SK-N-SH (cell line): ENCODE measurements around the gene WRNIP1. TPM values are rescaled to one million over a fixed set of nuclear protein-coding genes. Genes with fewer than 3 reads are reported as not detected.

ENCODE experiments used
- CTCF ChIA-PET: fragments of 300-600, 350-600 bp; formaldehyde crosslinking; extraction: SDS; loops from one replicate; lab custom pipeline; 2021; lab: Yijun Ruan, JAX
- POLR2A ChIA-PET: fragments of 350-600 bp; sonication (Branson Sonifier 250); formaldehyde crosslinking; extraction: SDS; loops from one replicate; lab custom pipeline; 2020; ENCODE audit warnings: antibody characterized with exemption, inconsistent platforms; lab: Yijun Ruan, JAX
- DNase-seq: peaks from one replicate; pipeline ENCODE4 v3.0.0; 2012
- H2AFZ ChIP-seq: fragments of 200-600 bp; sonication (generic); 2 replicates; pipeline ENCODE4 v1.8.1; 2016; ENCODE audit warnings: antibody characterized with exemption, mild to moderate bottlenecking, low read depth
- H3F3A ChIP-seq: fragments of 200-600 bp; sonication (generic); replicated peaks from 2 replicates; pipeline ENCODE3; 2016; ENCODE audit warnings: antibody characterized with exemption, mild to moderate bottlenecking; ENCODE audit not compliant: insufficient read depth
- H3K27ac ChIP-seq, 2 experiments: fragments of 200-500 bp in 1 of 2; fragments of 200-600 bp in 1 of 2; sonication (Bioruptor generic) in 1 of 2; sonication (generic), shearing (Covaris generic) in 1 of 2; 2 replicates each; pipeline versions ENCODE4 v1.5.1 to v1.6.1; 2014 to 2016; ENCODE audit warnings: low read depth in 2 of 2, inconsistent platforms in 1 of 2, low read length in 1 of 2, mild to moderate bottlenecking in 1 of 2, mixed read lengths in 1 of 2
- H3K27me3 ChIP-seq: fragments of 200-600 bp; sonication (generic), shearing (Covaris generic); 2 replicates; pipeline ENCODE4 v1.6.1; 2016; ENCODE audit warnings: mixed run types; ENCODE audit not compliant: insufficient read depth
- H3K36me3 ChIP-seq, 2 experiments: fragments of 200-500 bp in 1 of 2; fragments of 200-600 bp in 1 of 2; sonication (Bioruptor generic) in 1 of 2; sonication (generic) in 1 of 2; replicated peaks in 1 of 2; 2 replicates each; pipeline versions ENCODE3 to v1.5.1; 2014 to 2016; ENCODE audit warnings: low read length in 1 of 2, mild to moderate bottlenecking in 1 of 2; ENCODE audit not compliant: insufficient read depth in 2 of 2, control insufficient read depth in 1 of 2
- H3K4me1 ChIP-seq, 2 experiments: fragments of 200-500 bp in 1 of 2; fragments of 200-600 bp in 1 of 2; sonication (Bioruptor generic) in 1 of 2; sonication (generic), shearing (Covaris generic) in 1 of 2; 2 replicates each; pipeline versions ENCODE4 v1.5.1 to v1.6.1; 2014 to 2016; ENCODE audit warnings: low read depth in 1 of 2, low read length in 1 of 2, mixed run types in 1 of 2; ENCODE audit not compliant: insufficient read depth in 2 of 2, control insufficient read depth in 1 of 2
- H3K4me2 ChIP-seq: fragments of 200-600 bp; sonication (generic), shearing (Covaris generic); 2 replicates; pipeline ENCODE4 v1.6.1; 2017; ENCODE audit warnings: mixed run types
- H3K4me3 ChIP-seq, 2 experiments: fragments of 200-500 bp in 1 of 2; fragments of 200-600 bp in 1 of 2; sonication (Bioruptor generic) in 1 of 2; sonication (generic), shearing (Covaris generic) in 1 of 2; 2 replicates each; pipeline versions ENCODE4 v1.5.1 to v1.8.1; 2014 to 2016; ENCODE audit warnings: low read depth in 2 of 2, inconsistent platforms in 1 of 2, low read length in 1 of 2, mild to moderate bottlenecking in 1 of 2, mixed read lengths in 1 of 2, moderate library complexity in 1 of 2
- H3K79me2 ChIP-seq: fragments of 200-600 bp; sonication (generic); 2 replicates; pipeline ENCODE4 v1.8.1; 2017; ENCODE audit warnings: mild to moderate bottlenecking; ENCODE audit not compliant: insufficient read depth
- H3K9ac ChIP-seq: fragments of 200-600 bp; sonication (generic); 2 replicates; pipeline ENCODE4 v1.6.1; 2017; ENCODE audit warnings: mixed run types
- H3K9me2 ChIP-seq: fragments of 200-600 bp; sonication (generic); 2 replicates; pipeline ENCODE4 v1.6.1; 2017; ENCODE audit warnings: mixed run types
- H3K9me3 ChIP-seq: fragments of 200-600 bp; sonication (generic); 2 replicates; pipeline ENCODE4 v1.6.1; 2017; ENCODE audit warnings: mixed run types, mild to moderate bottlenecking, moderate library complexity
- H4K20me1 ChIP-seq: fragments of 200-600 bp; sonication (generic); 2 replicates; pipeline ENCODE4 v1.6.1; 2017; ENCODE audit warnings: mild to moderate bottlenecking, mixed run types; ENCODE audit not compliant: insufficient read depth
- EZH2phosphoT487 ChIP-seq: fragments of 200-600 bp; sonication (generic); IDR thresholded peaks from 2 replicates; pipeline ENCODE4 v1.6.1; 2017; ENCODE audit warnings: low read depth, mixed run types, mild to moderate bottlenecking, antibody characterized with exemption, moderate library complexity, borderline replicate concordance
- FOSL2 ChIP-seq: IDR thresholded peaks from 2 replicates; pipeline ENCODE4 v1.4.0; 2012; ENCODE audit warnings: low read depth, mild to moderate bottlenecking, moderate library complexity, borderline replicate concordance
- GABPA ChIP-seq: IDR thresholded peaks from 2 replicates; pipeline ENCODE4 v1.4.0; 2012; ENCODE audit warnings: low read depth, mild to moderate bottlenecking
- GATA2 ChIP-seq: sonication (generic); formaldehyde crosslinking; IDR thresholded peaks from 2 replicates; pipeline ENCODE4 v1.5.0; 2020; ENCODE audit warnings: mild to moderate bottlenecking, missing genetic modification reagents
- JUND ChIP-seq: IDR thresholded peaks from 2 replicates; pipeline ENCODE4 v1.4.0; 2012
- NFIC ChIP-seq: IDR thresholded peaks from 2 replicates; pipeline ENCODE4 v1.4.0; 2012; ENCODE audit warnings: borderline replicate concordance
- POLR2AphosphoS5 ChIP-seq: IDR thresholded peaks from 2 replicates; pipeline ENCODE4 v1.6.1; 2012; ENCODE audit warnings: low read depth, low read length
- RAD21 ChIP-seq: IDR thresholded peaks from 2 replicates; pipeline ENCODE4 v1.6.1; 2012; ENCODE audit warnings: mild to moderate bottlenecking, low read length
- RCOR1 ChIP-seq: fragments of 150-350 bp; IDR thresholded peaks from 2 replicates; pipeline ENCODE4 v1.6.1; 2017; ENCODE audit warnings: antibody characterized with exemption, low read length
- RFX5 ChIP-seq: IDR thresholded peaks from 2 replicates; pipeline ENCODE4 v1.6.1; 2012; ENCODE audit warnings: mild to moderate bottlenecking, improper control_type of control experiment, low read length
- SIN3A ChIP-seq: IDR thresholded peaks from 2 replicates; pipeline ENCODE4 v1.6.1; 2012; ENCODE audit warnings: low read depth, mild to moderate bottlenecking, low read length, moderate library complexity, borderline replicate concordance
- USF2 ChIP-seq: fragments of 150-350 bp; IDR thresholded peaks from 2 replicates; pipeline ENCODE4 v1.6.1; 2017; ENCODE audit warnings: antibody characterized with exemption, low read length, low read depth, borderline replicate concordance
- WGBS: methylation state at CpG from one replicate; pipeline ENCODE4 v1.1.6; 2017; ENCODE audit warnings: low lambda C conversion rate; 5-methylcytosine and 5-hydroxymethylcytosine counted together
- polyA plus RNA-seq, 3 experiments: library from polyadenylated mRNA; depleted of rRNA; stranded (reverse); fragments of >200 nt; gene quantifications; 2 replicates each; pipeline ENCODE4 v1.2.3, GENCODE V29; 2012
- TF ChIP-seq, protein P1 (sequence below): IDR thresholded peaks from 2 replicates; pipeline ENCODE4 v1.4.0; 2012; ENCODE audit warnings: low read depth, borderline replicate concordance
- TF ChIP-seq, protein P2 (sequence below): fragments of 150-350 bp; IDR thresholded peaks from 2 replicates; pipeline ENCODE4 v1.6.1; 2016; ENCODE audit warnings: mild to moderate bottlenecking, low read depth, low read length
- TF ChIP-seq, protein P3 (sequence below): IDR thresholded peaks from 2 replicates; pipeline ENCODE4 v1.6.1; 2012; ENCODE audit warnings: mild to moderate bottlenecking, low read depth, low read length, moderate library complexity

Gene WRNIP1
- polyA plus RNA-seq, 1 of the 3 experiments (the other 2 are of a cell fraction) = 47.5 TPM

- Histone ChIP-seq H4K20me1 (no peaks in the 10 kb centered on the region), H3K9me2 (no peaks in the 10 kb centered on the region), H3F3A (peaks cover 8% of the 10 kb centered on the region), H3K9ac (no peak overlapping the region), H3K9me3 (no peaks in the 10 kb centered on the region), H3K36me3 (peaks cover 0 to 3% of the 10 kb centered on the region in 2 experiments), H3K4me1 (peaks cover 4 to 9% of the 10 kb centered on the region in 2 experiments; a peak in 2 of 4 replicates), H2AFZ (no peak overlapping the region), H3K27ac (peak overlapping the region in 1 of 2 experiments; percentile 67; a peak in 1 of 4 replicates), H3K27me3 (no peaks in the 10 kb centered on the region), H3K4me3 (no peak overlapping the region), H3K79me2 (peaks cover 14% of the 10 kb centered on the region), H3K4me2 (0 out of 2 replicates have a peak overlapping the region, but pooled peaks have one; percentile 5)
- ChIA-PET POLR2A (no interaction called here), CTCF (interaction anchor here (0.6 to 4.1 kb wide), 35 partner anchors 8 to 268 kb away, joined by 3 to 56 read pairs (median 5); partner anchors contain the start of genes MYLK4, SERPINB1 and WRNIP1)
- WGBS = 84% methylated on average over 4 of the region's 4 CpGs
- no peak for DNase-seq
- TF ChIP-seq RAD21 (no peak), RFX5 (no peak), GABPA (no peak), GATA2 (CRISPR knock-in tag) (no peak), NFIC (no peak), USF2 (no peak), SIN3A (no peak), RCOR1 (no peak), EZH2phosphoT487 (no peak), POLR2AphosphoS5 (no peak), FOSL2 (no peak), JUND (no peak)
- TF ChIP-seq, protein P1, sequence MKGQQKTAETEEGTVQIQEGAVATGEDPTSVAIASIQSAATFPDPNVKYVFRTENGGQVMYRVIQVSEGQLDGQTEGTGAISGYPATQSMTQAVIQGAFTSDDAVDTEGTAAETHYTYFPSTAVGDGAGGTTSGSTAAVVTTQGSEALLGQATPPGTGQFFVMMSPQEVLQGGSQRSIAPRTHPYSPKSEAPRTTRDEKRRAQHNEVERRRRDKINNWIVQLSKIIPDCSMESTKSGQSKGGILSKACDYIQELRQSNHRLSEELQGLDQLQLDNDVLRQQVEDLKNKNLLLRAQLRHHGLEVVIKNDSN = no peak
- TF ChIP-seq, protein P2, sequence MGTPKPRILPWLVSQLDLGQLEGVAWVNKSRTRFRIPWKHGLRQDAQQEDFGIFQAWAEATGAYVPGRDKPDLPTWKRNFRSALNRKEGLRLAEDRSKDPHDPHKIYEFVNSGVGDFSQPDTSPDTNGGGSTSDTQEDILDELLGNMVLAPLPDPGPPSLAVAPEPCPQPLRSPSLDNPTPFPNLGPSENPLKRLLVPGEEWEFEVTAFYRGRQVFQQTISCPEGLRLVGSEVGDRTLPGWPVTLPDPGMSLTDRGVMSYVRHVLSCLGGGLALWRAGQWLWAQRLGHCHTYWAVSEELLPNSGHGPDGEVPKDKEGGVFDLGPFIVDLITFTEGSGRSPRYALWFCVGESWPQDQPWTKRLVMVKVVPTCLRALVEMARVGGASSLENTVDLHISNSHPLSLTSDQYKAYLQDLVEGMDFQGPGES = no peak
- TF ChIP-seq, protein P3, sequence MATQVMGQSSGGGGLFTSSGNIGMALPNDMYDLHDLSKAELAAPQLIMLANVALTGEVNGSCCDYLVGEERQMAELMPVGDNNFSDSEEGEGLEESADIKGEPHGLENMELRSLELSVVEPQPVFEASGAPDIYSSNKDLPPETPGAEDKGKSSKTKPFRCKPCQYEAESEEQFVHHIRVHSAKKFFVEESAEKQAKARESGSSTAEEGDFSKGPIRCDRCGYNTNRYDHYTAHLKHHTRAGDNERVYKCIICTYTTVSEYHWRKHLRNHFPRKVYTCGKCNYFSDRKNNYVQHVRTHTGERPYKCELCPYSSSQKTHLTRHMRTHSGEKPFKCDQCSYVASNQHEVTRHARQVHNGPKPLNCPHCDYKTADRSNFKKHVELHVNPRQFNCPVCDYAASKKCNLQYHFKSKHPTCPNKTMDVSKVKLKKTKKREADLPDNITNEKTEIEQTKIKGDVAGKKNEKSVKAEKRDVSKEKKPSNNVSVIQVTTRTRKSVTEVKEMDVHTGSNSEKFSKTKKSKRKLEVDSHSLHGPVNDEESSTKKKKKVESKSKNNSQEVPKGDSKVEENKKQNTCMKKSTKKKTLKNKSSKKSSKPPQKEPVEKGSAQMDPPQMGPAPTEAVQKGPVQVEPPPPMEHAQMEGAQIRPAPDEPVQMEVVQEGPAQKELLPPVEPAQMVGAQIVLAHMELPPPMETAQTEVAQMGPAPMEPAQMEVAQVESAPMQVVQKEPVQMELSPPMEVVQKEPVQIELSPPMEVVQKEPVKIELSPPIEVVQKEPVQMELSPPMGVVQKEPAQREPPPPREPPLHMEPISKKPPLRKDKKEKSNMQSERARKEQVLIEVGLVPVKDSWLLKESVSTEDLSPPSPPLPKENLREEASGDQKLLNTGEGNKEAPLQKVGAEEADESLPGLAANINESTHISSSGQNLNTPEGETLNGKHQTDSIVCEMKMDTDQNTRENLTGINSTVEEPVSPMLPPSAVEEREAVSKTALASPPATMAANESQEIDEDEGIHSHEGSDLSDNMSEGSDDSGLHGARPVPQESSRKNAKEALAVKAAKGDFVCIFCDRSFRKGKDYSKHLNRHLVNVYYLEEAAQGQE = no peak
These were observed 26.3 kb downstream of the WRNIP1 start for GRCh38 chr6:2791450-2791974.
